HepG2 (cell line): Measurements from ENCODE around the gene FAM210A. TPM values are rescaled to one million over a fixed set of nuclear protein-coding genes. Genes with fewer than 3 reads are reported as not detected.
A peak's percentile ranks its signal among the peaks of the same experiment; 100 is the strongest.

Experiments used
- ATAC-seq: fragments of 200-7000 bp; cut with Tn5 transposase; 3 replicates; pipeline ENCODE4 v1.9.1; 2020; ENCODE audit warnings: mild to moderate bottlenecking, moderate library complexity
- BruUV-seq: library from RNA; stranded (reverse); fragments of 400-500 nt; replicated peaks from 2 replicates; lab custom pipeline; 2021; lab: Mats Ljungman, UMichigan
- CTCF ChIA-PET: fragments of 300-600 bp; formaldehyde crosslinking; extraction: SDS; loops from one replicate; lab custom pipeline; 2021; ENCODE audit warnings: low total read pairs, inconsistent platforms, low intra/inter-chr PET ratio; lab: Yijun Ruan, JAX
- POLR2A ChIA-PET: fragments of 350-600 bp; sonication (Branson Sonifier 250); formaldehyde crosslinking; loops from one replicate; lab custom pipeline; 2020; ENCODE audit warnings: antibody characterized with exemption, inconsistent platforms; lab: Yijun Ruan, JAX
- DNase-seq: peaks from one replicate; pipeline ENCODE4 v3.0.0-alpha.2; 2015; ENCODE audit warnings: low spot score
- FAIRE-seq: peaks from 3 replicates; lab custom pipeline; 2011; peaks lifted over from hg19 to GRCh38; lab: Jason Lieb, UNC
- H2AFZ ChIP-seq: one replicate; pipeline ENCODE4 v1.6.1; 2011; ENCODE audit warnings: low read length, inconsistent platforms
- H3K27ac ChIP-seq: fragments of 300-600 bp; 3 replicates; pipeline ENCODE4 v1.8.0; 2011; ENCODE audit warnings: mixed run types, mild to moderate bottlenecking, mixed read lengths, low read length, inconsistent platforms; ENCODE audit not compliant: insufficient read depth; ENCODE audit errors: extremely low read length
- H3K27me3 ChIP-seq, 2 experiments: fragments of 200-600 bp in 1 of 2; 2 replicates in 1 of 2; 3 replicates in 1 of 2; pipeline versions ENCODE4 v1.6.0 to v1.8.0; 2011; ENCODE audit warnings: low read length in 2 of 2, mild to moderate bottlenecking in 2 of 2, moderate library complexity in 2 of 2, inconsistent platforms in 1 of 2; ENCODE audit not compliant: insufficient read depth in 2 of 2, control insufficient read depth in 1 of 2
- H3K36me3 ChIP-seq, 2 experiments: fragments of 200-600 bp in 1 of 2; replicated peaks in 1 of 2; 2 replicates in 1 of 2; 3 replicates in 1 of 2; pipeline versions ENCODE4 v1.5.1 to v1.8.0; 2011; ENCODE audit warnings: low read length in 2 of 2, inconsistent platforms in 1 of 2; ENCODE audit not compliant: insufficient read depth in 2 of 2, control insufficient read depth in 1 of 2
- H3K4me1 ChIP-seq: 2 replicates; pipeline ENCODE4 v1.5.1; 2012; ENCODE audit warnings: low read length, inconsistent platforms; ENCODE audit not compliant: insufficient read depth
- H3K4me2 ChIP-seq: 2 replicates; pipeline ENCODE4 v1.6.0; 2011; ENCODE audit warnings: low read depth, low read length, inconsistent platforms
- H3K4me3 ChIP-seq, 3 experiments: fragments of 200-600 bp in 1 of 3; sonication (generic), shearing (Covaris generic) in 1 of 3; replicated peaks in 1 of 3; 2 replicates each; pipeline ENCODE4 v1.5.1; 2011 to 2016; ENCODE audit warnings: low read length in 3 of 3, inconsistent platforms in 2 of 3, low read depth in 2 of 3, mild to moderate bottlenecking in 2 of 3, control low read depth in 1 of 3, mixed read lengths in 1 of 3; ENCODE audit not compliant: insufficient read depth in 1 of 3
- H3K79me2 ChIP-seq: one replicate; pipeline ENCODE4 v1.6.1; 2011; ENCODE audit warnings: low read length, inconsistent platforms; ENCODE audit not compliant: insufficient read depth
- H3K9ac ChIP-seq: 2 replicates; pipeline ENCODE4 v1.6.0; 2011; ENCODE audit warnings: mild to moderate bottlenecking, low read depth, low read length, inconsistent platforms; ENCODE audit not compliant: insufficient read depth
- H3K9me3 ChIP-seq: 2 replicates; pipeline ENCODE4 v1.5.1; 2012; ENCODE audit warnings: mild to moderate bottlenecking, low read length
- H4K20me1 ChIP-seq: 2 replicates; pipeline ENCODE4 v1.6.0; 2011; ENCODE audit warnings: inconsistent platforms, mild to moderate bottlenecking, low read length, moderate library complexity; ENCODE audit not compliant: insufficient read depth
- ADNP ChIP-seq: sonication (generic); formaldehyde crosslinking; IDR thresholded peaks from 2 replicates; pipeline ENCODE4 v1.4.0; 2020; ENCODE audit warnings: missing genetic modification reagents
- CERS6 ChIP-seq: sonication (generic); formaldehyde crosslinking; IDR thresholded peaks from 2 replicates; pipeline ENCODE4 v1.5.0; 2020; ENCODE audit warnings: missing genetic modification reagents
- CREB1 ChIP-seq, 2 experiments: fragments of 450-650 bp in 1 of 2; IDR thresholded peaks; 2 replicates each; pipeline ENCODE4 v1.6.1; 2016 to 2017; ENCODE audit warnings: control low read depth in 1 of 2, mild to moderate bottlenecking in 1 of 2, missing compliant biosample characterization in 1 of 2, missing genetic modification characterization in 1 of 2
- HNF1A ChIP-seq, 2 experiments: sonication (generic) in 1 of 2; formaldehyde crosslinking in 1 of 2; IDR thresholded peaks; 2 replicates each; pipeline versions ENCODE4 v1.4.0 to v1.6.1; 2016 to 2020; ENCODE audit warnings: borderline replicate concordance in 1 of 2, low read depth in 1 of 2, mild to moderate bottlenecking in 1 of 2, missing genetic modification reagents in 1 of 2
- MXI1 ChIP-seq: IDR thresholded peaks from 3 replicates; pipeline ENCODE4 v1.6.1; 2012; ENCODE audit warnings: low read depth, low read length, inconsistent platforms, borderline replicate concordance
- PHB2 ChIP-seq: fragments of 450-650 bp; IDR thresholded peaks from 2 replicates; pipeline ENCODE4 v1.6.1; 2018; ENCODE audit not compliant: partially characterized antibody
- SALL1 ChIP-seq: sonication (generic); formaldehyde crosslinking; IDR thresholded peaks from 2 replicates; pipeline ENCODE4 v1.8.0; 2022; ENCODE audit warnings: mild to moderate bottlenecking, missing genetic modification reagents
- STAG1 ChIP-seq: sonication (generic); formaldehyde crosslinking; IDR thresholded peaks from 2 replicates; pipeline ENCODE4 v1.4.0; 2020; ENCODE audit warnings: missing genetic modification reagents
- TEAD3 ChIP-seq: optimal IDR thresholded peaks from 2 replicates; pipeline ENCODE3; 2016; ENCODE audit warnings: borderline replicate concordance
- USF2 ChIP-seq, 2 experiments: sonication (generic) in 1 of 2; formaldehyde crosslinking in 1 of 2; IDR thresholded peaks; 2 replicates each; pipeline versions ENCODE4 v1.5.1 to v1.6.1; 2011 to 2020; ENCODE audit warnings: borderline replicate concordance in 1 of 2, low read depth in 1 of 2, low read length in 1 of 2, mild to moderate bottlenecking in 1 of 2, missing genetic modification reagents in 1 of 2, moderate library complexity in 1 of 2
- XRCC5 ChIP-seq: fragments of 200-400 bp; formaldehyde crosslinking; optimal IDR thresholded peaks from 2 replicates; pipeline ENCODE3; 2017; ENCODE audit warnings: mild to moderate bottlenecking, low read length
- ZBTB7B ChIP-seq: sonication (generic); formaldehyde crosslinking; IDR thresholded peaks from 2 replicates; pipeline ENCODE4 v1.4.0; 2020; ENCODE audit warnings: missing genetic modification reagents
- ZNF18 ChIP-seq: sonication (generic); formaldehyde crosslinking; IDR thresholded peaks from 2 replicates; pipeline ENCODE4 v1.8.0; 2022; ENCODE audit warnings: mild to moderate bottlenecking, missing genetic modification reagents; ENCODE audit not compliant: insufficient replicate concordance
- ZNF724P ChIP-seq: sonication (generic); formaldehyde crosslinking; IDR thresholded peaks from 2 replicates; pipeline ENCODE4 v1.8.0; 2022; ENCODE audit warnings: missing genetic modification reagents, borderline replicate concordance
- whole genome bisulfite sequencing: methylation state at CpG from one replicate; pipeline ENCODE4 v1.1.6; 2017; ENCODE audit warnings: low lambda C conversion rate; 5-methylcytosine and 5-hydroxymethylcytosine counted together
- in situ Hi-C: cut with HindIII; loops from 2 replicates; pipeline ENCODE4 v1.10.0; 2017; ENCODE audit warnings: low pct_unique_long_range_greater_than_20kb; ENCODE audit not compliant: extremely low pct_ligation_motif_present
- intact Hi-C: fragments of 100-400 bp; cut with micrococcal nuclease; formaldehyde crosslinking; loops from one replicate; pipeline ENCODE4 v1.10.0; 2022; ENCODE audit not compliant: unreplicated experiment
- polyA plus RNA-seq, 8 experiments: library from polyadenylated mRNA; depleted of rRNA in 3 of 8; stranded (reverse) in 7 of 8; unstranded in 1 of 8; fragments of >200 nt; fragmentation: Illumina TruSeq in 4 of 8; extraction: Trizol in 4 of 8; gene quantifications; 2 replicates each; pipeline versions ENCODE4 v1.2.1 to v1.2.3, GENCODE V29; 2011 to 2016; ENCODE audit warnings: low read depth in 4 of 8, missing spikeins in 1 of 8, mixed read lengths in 1 of 8; ENCODE audit not compliant: insufficient read depth in 1 of 8
- total RNA-seq, 5 experiments: library from RNA; depleted of rRNA; stranded (reverse); fragments of >200 nt; fragmentation: Illumina TruSeq; extraction: Trizol; gene quantifications; 2 replicates each; pipeline ENCODE4 v1.2.3, GENCODE V29; 2016; ENCODE audit warnings: low read depth in 1 of 5

Gene FAM210A
- total and polyA plus RNA-seq, 2 of the 13 experiments (the other 11 are each of a cell fraction or from before 2014, with no cell fraction given): 33.2 to 37.5 TPM

- peaks cover 6% of the 10 kb centered on the region; the same call in 1 of the 2 replicates for H3K4me1 ChIP-seq
- no TSS peak for BruUV-seq
- H3K27me3 ChIP-seq: no peaks in the 10 kb centered on the region
- peaks cover 11% of the 10 kb centered on the region; the same call in 1 of the 2 replicates for H4K20me1 ChIP-seq
- H3K27ac ChIP-seq: no peak overlapping the region
- H3K36me3 ChIP-seq: peaks cover 1 to 5% of the 10 kb centered on the region in 2 experiments; a peak in 4 of 5 replicates
- no peak overlapping the region for H3K4me2 ChIP-seq
- H3K9me3 ChIP-seq: no peaks in the 10 kb centered on the region
- H2AFZ ChIP-seq: no peak overlapping the region
- H3K4me3 ChIP-seq: no peak overlapping the region
- peaks cover 49% of the 10 kb centered on the region for H3K79me2 ChIP-seq
- no peak overlapping the region for H3K9ac ChIP-seq
- intact Hi-C loops (loop anchor here (1.0 kb wide), 1 partner anchor 31 kb away; no protein-coding TSS in a partner anchor), in situ Hi-C loops (no loop called here)
- ATAC-seq (peak; percentile 88), FAIRE-seq (peak; percentile 65), DNase-seq (peak; percentile 29)
- CTCF ChIA-PET: no interaction called here
- WGBS: 61% methylated on average over 5 of the region's 5 CpGs
- POLR2A ChIA-PET: no interaction called here
- no peak for TF ChIP-seq SALL1 (CRISPR knock-in tag)
- TF ChIP-seq MXI1: no peak
- peak; percentile 93 for TF ChIP-seq TEAD3 (CRISPR knock-in tag)
- TF ChIP-seq CREB1 (IDR thresholded peaks at IDR 0.05): no peak
- TF ChIP-seq CREB1 (CRISPR knock-in tag; IDR thresholded peaks at IDR 0.05): no peak
- peak; percentile 38 for TF ChIP-seq XRCC5
- no peak for TF ChIP-seq HNF1A (IDR thresholded peaks at IDR 0.05; ENCODE audit: low read depth)
- no peak for TF ChIP-seq HNF1A (CRISPR knock-in tag; IDR thresholded peaks at IDR 0.05; ENCODE audit: borderline replicate concordance)
- no peak for TF ChIP-seq ZNF724P (CRISPR knock-in tag)
- no peak for TF ChIP-seq USF2 (IDR thresholded peaks at IDR 0.05; ENCODE audit: low read depth, low read length)
- no peak for TF ChIP-seq USF2 (CRISPR knock-in tag; IDR thresholded peaks at IDR 0.05; ENCODE audit: borderline replicate concordance)
- TF ChIP-seq CERS6 (CRISPR knock-in tag): no peak
- no peak for TF ChIP-seq ZBTB7B (CRISPR knock-in tag)
- no peak for TF ChIP-seq PHB2
- TF ChIP-seq STAG1 (CRISPR knock-in tag): peak; percentile 36
- TF ChIP-seq ADNP (CRISPR knock-in tag): no peak
- TF ChIP-seq ZNF18 (CRISPR knock-in tag): no peak
These were observed 45.7 kb downstream of the FAM210A start for GRCh38 chr18:13680612-13681011.
